IPS DF 4.7 (cell line): ENCODE data around the gene TCEAL5.
A peak's percentile ranks its signal among the peaks of the same experiment; 100 is the strongest.
"Not testable (repeated sequence)": the region's sequence is repeated elsewhere in the genome, so short reads cannot be mapped to it uniquely, and the experiment has no call there.

Source experiments
- DNase-seq: peaks from one replicate; pipeline ENCODE4 v3.0.0-alpha.2; 2013; ENCODE audit warnings: low spot score; ENCODE audit errors: extremely low read depth

TCEAL5 gene, protein sequence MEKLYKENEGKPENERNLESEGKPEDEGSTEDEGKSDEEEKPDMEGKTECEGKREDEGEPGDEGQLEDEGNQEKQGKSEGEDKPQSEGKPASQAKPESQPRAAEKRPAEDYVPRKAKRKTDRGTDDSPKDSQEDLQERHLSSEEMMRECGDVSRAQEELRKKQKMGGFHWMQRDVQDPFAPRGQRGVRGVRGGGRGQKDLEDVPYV

DNA sequence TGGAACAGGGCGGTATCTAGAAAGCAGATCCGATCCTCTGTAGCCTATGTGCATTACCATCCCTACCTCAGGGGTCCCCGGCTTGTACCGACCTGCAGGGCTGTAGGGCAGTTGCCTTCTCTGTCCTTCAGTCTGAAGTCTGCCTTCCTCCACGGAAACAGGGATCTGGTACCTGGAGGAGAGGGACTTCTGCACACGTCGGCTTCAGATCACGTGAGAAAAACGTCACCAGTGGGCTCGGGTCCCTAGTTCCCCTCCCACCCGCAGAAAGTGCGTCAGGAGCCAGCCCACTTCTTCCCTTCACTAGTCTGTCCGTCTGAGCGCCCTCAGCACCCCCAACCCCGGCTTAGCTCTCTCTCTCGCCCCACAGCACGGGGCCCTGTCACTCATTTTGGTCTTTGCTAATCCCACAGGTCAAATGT lies at the start of gene TCEAL5:
Gene TCEAL5, minus strand, starts transcription at position 170 of the 422 bp plus-strand sequence. CDS start 2,187 bp downstream, outside the sequence.
- DNase-seq, result no peak

DNA sequence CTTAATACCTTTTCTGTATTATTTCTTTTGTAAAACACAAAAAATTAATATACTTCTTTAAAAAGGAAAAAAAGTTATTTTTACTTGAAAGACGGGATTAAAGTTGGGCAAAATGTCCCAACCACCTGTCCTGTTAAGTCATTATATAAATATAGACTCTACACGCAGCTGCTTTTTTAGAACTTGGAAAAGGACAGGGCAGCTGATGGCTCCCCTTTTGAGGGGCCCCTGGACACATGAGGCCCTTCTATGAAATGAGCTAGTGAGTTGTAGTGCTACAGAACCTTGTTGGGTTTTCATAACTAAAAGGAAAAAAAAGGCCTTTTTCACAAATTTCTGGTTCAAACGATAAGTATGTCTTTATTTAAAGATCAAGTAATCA lies 34.8 kb upstream of the TCEAL5 start:
- no peak for DNase-seq

DNA sequence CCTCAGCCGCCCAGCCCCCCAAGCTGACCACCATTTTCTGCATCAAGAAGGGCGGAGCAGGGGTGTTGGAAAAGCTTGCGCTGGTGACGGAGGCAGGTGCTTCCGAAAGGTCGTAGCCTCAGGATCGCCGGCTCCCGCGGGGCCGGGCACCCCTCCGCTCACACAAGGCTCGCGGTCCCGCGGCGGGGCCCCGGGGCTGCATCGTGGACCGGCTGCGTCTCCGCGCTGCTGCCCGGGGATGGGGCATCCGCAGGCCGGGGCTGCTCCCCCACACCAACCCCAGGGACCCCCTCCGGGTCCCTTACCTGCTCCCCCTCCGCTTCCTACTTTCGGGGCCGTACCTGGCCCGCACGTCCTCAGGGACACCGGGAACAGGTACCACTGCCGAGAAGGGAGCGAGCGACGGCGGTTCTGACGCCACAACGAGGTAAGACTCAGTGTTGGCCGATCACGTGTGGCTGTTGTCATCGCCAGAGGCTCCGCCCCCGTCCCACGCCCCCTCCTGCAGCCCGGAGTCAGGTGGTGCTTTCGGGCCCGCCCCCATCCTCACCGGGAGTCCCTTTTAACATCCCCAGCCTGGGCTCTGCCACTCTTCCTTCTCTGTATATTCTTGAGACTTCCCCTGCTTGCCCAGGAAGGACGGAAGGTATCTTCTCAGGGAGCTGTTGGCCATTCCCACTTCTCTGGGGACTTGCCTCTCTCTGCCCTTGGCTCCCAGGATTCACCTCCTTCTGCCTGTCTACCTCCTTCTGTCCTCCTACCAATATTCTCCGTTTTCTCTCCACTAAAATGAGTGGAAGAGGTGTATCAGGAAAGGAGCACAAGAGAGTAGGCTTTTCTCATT lies 34.2 kb upstream of the TCEAL5 start, which contains the start of gene BEX2:
Gene BEX2, minus strand, starts transcription at position 436 of the 844 bp plus-strand sequence. CDS start 1,014 bp downstream, outside the sequence.
- peak; percentile 44 for DNase-seq

DNA sequence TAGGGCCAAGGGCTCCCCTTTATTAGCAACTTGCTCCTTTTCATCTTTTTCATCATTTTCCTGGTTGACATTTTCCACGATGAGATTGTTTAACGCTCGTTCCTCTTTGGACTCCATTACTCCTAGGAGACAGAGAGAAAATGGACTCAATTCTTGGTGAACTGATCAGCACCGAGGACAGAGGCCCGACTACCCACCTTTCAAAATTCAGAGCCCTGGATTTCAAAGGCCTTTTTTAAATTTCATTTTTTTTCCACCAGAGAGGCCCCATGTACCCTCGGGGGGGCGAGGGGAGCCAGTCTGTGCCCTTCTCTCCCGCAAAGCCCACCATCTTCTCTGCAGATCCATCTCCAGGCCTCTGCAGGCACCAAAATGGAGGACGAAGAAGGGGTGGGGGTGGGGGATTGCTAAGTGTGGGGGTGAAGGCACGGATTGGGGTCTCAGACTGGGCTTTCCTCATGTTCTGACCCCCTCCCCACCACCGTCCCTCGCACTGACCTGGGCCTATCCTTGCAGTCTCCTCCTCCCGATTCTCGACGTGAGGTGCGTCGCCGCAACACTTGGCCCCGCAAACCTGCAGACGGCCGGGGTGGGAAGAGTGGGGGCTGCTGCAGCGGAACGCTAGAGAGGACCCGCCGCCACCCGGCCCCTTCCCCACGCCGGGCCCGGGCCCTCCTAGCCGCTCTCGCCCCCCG lies 33.5 kb upstream of the TCEAL5 start:
- DNase-seq, result no peak

DNA sequence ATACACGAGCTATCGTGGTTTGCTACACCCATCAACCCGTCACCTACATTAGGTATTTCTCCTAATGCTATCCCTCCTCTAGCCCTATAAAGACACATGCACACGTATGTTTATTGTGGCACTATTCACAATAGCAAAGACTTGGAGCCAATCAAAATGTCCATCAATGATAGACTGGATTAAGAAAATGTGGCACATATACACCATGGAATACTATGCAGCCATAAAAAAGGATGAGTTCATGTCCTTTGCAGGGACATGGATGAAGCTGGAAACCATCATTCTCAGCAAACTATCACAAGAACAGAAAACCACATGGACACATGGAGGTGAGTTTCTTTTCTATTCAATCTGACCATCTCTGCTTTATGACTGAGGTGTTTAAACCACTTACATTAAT lies 29.1 kb upstream of the TCEAL5 start:
- DNase-seq, result not testable (repeated sequence)

DNA sequence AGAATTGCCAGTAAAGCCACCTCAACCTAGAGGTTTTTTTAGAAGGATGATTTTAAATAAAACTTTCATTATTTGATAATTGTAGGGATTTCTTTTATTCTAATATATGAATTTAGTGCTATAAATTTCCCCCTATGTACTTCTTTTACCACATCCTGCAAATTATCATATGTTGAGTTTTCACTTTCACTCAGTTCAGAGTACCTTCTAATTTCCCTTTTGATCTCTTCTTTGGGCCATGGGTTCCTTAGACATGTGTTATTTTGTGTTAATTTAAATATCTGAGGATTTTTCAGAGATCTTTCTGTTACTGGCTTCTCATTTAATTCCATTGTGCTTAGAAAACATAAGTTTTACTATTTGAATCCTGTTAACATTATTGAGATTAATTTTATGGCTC lies 28.2 kb upstream of the TCEAL5 start:
- no peak for DNase-seq

DNA sequence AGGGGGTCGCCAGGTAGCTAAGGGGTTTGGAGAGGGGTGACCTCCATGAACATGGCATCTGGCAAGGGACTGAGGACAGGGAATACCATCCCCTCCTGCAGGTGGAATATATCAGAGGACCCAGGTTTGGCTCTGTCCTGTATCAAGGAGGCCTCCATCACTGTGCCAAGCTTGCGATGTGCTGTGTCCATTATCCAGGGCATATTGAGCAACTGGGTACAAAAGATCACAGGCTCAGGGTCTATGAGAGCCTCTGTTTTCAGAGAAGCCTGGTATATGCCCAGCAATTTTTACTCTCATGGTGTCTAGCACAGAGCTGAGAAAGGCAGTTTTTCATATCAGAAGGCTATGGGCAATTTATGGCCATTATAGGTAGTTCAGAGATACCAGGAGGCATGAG lies 16.6 kb upstream of the TCEAL5 start:
- no peak for DNase-seq

DNA sequence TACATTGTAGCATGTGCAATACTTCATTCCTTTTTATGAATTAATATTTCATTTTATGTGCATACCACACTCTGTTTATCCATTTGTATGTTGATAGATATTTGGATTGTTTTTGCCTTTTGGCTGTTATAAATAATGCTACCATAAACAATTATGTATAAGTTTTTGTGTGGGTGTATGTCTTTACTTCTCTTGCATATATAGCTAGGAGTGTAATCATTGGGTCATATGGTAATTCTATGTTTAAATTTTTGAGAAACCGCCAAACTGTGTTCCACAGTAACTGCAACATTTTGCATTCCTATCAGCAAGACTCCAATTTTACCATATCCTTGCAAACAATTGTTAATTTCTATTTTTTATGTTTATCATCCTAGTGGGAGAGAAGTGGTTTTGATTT lies 3.1 kb upstream of the TCEAL5 start:
- no peak for DNase-seq

DNA sequence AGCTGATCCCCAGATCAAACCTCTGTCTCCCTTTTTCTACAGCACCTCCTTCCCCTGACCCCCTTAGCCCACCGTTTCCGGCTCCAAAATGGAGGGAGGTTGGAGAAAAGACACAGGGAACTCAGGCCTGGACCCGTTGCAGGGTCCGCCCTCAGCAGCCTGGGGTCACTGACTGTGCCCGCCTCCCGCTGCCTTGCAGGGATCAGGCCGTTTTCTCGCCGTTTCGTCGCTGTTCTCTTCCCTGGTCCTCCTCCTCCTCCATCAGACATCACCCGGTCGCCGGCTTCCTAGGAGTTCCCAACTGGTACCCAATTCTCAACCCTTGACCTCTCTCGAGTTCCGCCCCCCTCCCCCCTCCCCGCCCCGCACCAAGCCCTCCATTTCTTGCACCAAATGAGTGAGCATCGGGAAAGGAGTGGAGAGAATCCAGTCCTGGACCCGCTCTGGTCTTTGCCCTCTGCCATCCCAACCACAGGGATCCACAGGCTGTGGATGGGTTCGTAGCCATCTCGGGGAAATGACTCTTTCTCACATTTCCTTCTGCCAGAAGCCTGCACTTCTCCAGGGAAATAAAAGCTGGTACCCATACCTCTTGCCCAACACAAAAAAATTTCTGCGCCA lies 493 bp downstream of the TCEAL5 start:
- DNase-seq, result no peak

DNA sequence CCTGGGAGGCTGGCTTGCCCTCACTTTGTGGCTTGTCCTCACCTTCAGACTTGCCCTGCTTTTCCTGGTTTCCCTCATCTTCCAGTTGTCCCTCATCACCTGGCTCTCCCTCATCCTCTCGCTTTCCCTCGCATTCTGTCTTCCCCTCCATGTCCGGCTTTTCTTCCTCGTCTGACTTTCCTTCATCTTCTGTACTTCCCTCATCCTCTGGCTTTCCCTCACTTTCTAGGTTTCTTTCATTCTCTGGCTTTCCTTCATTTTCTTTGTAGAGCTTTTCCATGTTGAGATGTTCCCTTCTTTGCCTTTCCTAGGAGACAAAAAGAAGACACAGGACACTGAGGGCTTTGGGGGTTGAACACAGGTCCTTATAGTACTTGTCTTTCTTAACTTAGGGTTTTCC lies 2.3 kb downstream of the TCEAL5 start:
- no peak for DNase-seq

DNA sequence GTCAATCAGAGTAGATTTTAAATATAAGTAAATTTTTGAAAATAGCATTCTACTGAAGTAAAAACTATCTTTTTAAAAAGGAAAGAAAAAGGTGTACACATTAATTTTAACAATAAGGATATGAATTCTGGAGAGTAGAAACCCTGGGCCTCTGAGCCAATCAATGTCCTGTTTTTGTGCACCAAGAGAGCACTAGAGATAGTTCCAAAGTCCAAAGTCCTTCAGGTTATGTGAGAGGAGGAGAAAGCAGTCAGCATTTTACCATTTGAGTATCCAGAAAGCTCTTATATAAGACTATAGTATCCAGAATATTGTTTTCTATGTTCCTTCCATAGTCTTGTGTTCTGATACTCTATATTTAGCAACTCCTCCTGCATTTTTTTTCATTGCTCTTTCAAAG lies 18.3 kb downstream of the TCEAL5 start:
- no peak for DNase-seq

DNA sequence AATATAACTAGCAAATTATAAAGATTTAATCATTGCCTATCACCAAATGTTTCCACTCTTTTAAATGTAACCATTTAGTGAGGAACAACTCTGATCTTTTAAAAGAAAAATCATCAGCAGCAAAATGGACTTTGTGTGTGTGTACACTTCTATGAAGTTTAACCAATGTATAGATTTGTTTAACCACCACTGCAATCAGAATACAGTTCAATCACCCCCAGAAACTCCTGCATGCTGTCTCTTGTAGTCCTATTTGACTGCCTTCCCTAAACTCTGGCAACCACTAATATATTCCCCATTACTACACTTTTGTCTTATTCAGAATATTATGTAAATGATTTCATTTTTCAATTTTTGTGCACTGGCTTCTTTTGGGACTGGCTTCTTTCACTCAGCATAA lies 19.9 kb downstream of the TCEAL5 start:
- no peak for DNase-seq

DNA sequence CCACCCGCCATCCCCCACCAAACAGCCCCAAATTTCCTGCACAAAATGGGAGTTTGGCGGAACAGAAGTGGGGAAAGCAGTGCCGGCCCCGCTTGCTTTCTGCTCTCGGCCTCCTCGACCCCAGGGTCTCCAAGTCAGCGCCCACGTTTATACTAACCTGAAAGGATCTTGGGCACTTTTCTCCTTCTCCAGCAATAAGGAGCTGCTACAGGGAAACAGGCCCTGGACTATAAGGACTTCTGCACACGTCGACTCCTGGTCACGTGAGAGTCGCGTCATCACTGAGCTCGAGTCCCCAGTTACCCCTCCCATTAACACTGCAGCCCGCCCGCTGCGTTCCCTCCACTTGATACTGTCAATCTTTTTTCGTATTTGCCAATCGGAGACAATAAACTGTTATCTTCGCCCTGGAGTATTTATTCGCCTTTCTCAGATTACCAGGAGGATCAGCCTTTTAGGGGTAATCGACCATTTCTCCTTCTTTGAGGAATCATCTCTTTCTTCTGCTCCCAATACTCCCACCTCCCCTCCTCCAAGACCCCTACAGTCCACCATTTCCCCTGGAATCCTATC lies 21.5 kb downstream of the TCEAL5 start, which contains the start of gene TCEAL8:
Gene TCEAL8, minus strand, starts transcription at position 235 of the 573 bp plus-strand sequence. CDS start 1,176 bp downstream, outside the sequence.
- peak; percentile 49 for DNase-seq

DNA sequence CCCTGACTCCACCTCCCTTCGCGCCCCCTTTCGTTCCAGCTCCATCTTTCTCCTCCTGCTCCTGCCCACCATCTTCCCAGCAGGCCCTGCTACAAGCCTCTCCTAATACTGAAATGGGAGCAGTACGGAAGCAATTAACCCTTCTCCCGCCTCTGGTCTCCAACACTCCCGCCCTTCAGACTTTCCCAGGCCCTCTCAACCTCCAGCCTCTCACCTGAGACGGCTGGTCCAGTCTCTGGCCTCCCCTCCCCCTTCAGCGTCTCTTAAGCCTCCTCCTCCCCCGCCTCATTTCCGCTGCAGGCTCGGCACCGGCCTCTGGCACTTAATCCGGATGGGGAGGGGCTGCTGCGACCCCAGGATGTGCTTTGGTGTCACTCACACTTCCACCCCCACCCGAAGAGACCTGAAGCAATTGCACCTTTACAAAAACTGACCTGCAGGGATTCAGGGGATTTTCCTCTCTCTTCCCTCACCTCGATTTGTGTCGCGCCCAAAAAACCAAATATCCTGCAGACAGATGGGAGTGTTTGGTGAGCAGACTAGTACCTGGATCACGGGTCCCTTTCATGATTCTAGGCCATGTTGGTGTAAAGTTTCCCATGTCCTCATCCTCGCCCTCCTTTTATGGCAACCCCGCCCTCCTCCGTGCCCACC lies 22.3 kb downstream of the TCEAL5 start:
- DNase-seq, result peak; percentile 41

DNA sequence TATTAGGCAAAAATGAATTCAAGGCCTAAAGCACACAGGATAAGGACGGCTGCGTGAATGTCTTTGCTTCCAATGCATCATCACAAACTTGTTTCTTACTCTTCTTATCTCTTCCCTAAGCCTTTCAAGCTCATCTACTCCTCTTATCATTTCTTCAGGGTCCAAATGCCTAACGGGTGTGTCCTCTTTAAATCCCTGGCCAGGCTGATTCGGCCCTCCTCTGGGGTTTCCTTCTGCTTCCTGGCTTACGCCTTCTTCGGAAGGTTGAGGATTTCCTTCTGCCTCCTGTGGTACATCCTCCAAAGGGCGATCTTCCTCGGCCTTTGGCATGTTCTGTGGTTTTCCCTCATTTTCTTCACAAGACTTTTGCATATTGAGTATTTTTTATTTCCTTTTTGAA lies 22.9 kb downstream of the TCEAL5 start:
- DNase-seq, result no peak

DNA sequence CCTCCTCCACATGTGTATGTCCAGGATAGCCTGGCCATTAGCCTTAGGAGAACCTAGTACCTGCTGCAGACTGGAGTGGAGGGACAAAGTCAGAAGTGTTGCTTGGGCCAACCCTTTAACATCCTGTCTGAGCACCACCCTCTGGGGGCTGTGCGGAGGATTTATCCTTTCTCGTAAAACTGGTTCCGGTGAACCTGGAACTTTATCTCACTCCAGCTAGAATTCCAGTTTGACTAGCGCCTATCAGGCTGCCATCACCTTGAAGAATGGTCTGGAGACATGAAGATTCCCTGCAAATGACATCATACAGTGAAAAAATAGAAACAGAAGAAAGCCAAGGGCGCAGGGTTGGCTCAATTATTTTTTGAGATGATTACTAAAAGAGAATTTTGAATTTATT lies 25.6 kb downstream of the TCEAL5 start:
- DNase-seq, result no peak

DNA sequence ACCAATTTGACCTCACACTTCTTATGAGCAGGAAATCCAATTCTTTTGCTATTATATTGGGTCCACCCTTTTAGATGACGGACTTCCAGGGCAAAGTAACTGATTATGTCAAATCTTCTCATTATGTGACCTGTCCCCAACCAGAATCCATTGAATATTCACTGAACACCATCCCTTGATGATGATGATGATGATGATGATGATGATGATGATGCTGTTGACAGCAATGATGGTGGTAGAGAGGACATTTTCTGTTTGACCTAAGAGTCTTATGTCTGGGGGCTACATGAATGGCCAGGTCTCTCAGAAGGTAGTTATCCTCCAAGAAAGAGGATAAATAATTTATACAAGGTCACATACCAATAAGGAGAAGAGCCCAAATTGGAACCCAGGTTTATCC lies 26.7 kb downstream of the TCEAL5 start:
- DNase-seq, result no peak

DNA sequence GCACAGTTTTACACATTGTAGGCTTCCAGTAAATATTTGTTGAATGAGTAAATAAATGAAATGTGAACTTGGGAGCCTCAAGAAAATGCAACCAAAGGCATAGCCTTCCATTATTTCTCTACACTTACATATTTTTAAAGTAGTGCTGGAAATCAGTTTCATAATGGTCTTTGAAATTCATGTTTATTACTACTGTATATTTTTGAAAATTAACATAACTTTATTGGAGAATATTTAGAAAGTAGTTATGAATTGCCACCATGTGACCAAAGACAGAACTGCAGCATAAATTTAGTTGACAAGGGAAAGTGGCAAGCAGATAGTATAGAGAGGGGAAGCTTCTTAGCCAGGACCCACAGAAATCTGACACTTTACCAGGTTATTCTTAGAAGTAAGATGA lies 28.0 kb downstream of the TCEAL5 start:
- no peak for DNase-seq

DNA sequence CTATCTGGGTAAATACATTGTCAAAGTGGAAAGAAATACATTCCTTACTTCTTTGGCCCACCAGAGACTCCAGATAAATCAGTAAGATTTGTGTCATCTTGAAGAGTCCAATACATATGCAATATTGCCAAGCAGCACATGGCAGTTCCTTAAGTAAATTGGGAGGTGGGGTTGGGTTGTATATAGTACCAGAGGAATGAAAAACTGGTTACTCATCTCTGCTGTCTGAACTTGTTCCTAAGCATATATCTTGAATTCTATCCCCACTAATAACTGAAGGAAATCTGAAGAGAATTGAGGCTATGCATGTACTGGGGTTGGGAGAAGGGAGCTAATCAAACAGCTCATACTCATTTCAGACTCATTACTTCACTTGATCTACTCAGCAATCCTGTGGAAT lies 36.4 kb downstream of the TCEAL5 start:
- DNase-seq, result no peak

DNA sequence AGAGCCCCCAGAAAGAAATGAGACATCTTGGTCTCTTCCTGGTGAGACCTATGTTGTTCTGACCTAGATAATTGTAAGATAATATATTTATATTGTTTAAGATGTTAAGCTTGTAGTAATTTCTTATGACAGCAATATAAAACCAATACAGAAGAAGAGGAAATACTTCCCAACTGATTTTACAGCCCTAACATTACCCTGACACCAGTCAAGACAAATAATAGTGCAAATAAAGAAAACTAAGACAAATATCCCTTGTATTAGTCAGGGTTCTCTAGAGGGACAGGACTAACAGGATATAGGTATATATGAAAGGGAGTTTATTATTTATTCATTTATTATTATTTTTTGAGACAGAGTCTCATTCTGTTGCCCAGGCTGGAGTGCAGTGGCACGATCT lies 40.3 kb downstream of the TCEAL5 start:
- no peak for DNase-seq

DNA sequence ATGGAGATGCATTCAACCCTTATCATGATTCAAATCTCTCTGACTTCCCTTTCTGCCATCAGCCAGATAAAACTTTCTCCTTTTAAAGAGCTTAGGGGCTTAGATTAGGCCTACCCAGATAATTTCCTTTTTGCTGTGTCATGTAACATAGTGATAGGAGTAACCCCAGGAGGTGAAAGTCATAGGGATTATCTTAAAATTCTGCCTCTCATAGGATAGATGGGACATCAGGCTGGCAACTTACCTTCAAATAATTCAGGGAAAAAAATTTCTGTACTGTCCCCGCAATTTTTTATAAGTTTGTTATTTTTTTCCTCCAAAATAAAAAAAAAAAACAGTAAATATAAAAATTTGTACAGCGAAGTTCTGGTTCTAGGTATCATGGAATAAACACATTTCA lies 40.9 kb downstream of the TCEAL5 start:
- not testable (repeated sequence) for DNase-seq
